GM03348 (cell line): ENCODE data around the gene CYTH1.
A peak's percentile ranks its signal among the peaks of the same experiment; 100 is the strongest.
"Not testable (repeated sequence)": the region's sequence is repeated elsewhere in the genome, so short reads cannot be mapped to it uniquely, and the experiment has no call there.

Experiments
- DNase-seq: peaks from one replicate; pipeline ENCODE4 v3.0.0; 2012; ENCODE audit warnings: low spot score

The CYTH1 gene

GRCh38 chr17:78788451-78788850 is 6.4 kb upstream of the CYTH1 start:
- DNase-seq, result no peak

GRCh38 chr17:78787444-78787843 is 5.4 kb upstream of the CYTH1 start:
- DNase-seq, result no peak

- no peak for DNase-seq
These were observed 3.6 kb upstream of the CYTH1 start for GRCh38 chr17:78785663-78786057.

GRCh38 chr17:78785011-78785662 is 3.1 kb upstream of the CYTH1 start:
- DNase-seq, result no peak

GRCh38 chr17:78784352-78784751 is 2.3 kb upstream of the CYTH1 start:
- DNase-seq, result no peak

GRCh38 chr17:78783711-78784324 is 1.7 kb upstream of the CYTH1 start:
- no peak for DNase-seq

- peak; percentile 48 for DNase-seq
These were observed 775 bp downstream of the CYTH1 start for GRCh38 chr17:78781104-78781892.

- DNase-seq, result no peak
These were observed 1.7 kb downstream of the CYTH1 start for GRCh38 chr17:78780335-78780734.

GRCh38 chr17:78779850-78780249 is 2.2 kb downstream of the CYTH1 start:
- no peak for DNase-seq

GRCh38 chr17:78779286-78779651 is 2.8 kb downstream of the CYTH1 start:
- DNase-seq, result not testable (repeated sequence)

GRCh38 chr17:78777881-78778280 is 4.2 kb downstream of the CYTH1 start:
- DNase-seq, result no peak

- no peak for DNase-seq
These were observed 7.0 kb downstream of the CYTH1 start for GRCh38 chr17:78774956-78775571.

GRCh38 chr17:78774453-78774852 is 7.6 kb downstream of the CYTH1 start:
- DNase-seq, result no peak

GRCh38 chr17:78771758-78772382 is 10.2 kb downstream of the CYTH1 start:
- no peak for DNase-seq

GRCh38 chr17:78769196-78769773 is 12.8 kb downstream of the CYTH1 start:
- DNase-seq, result no peak

GRCh38 chr17:78767806-78768205 is 14.3 kb downstream of the CYTH1 start:
- no peak for DNase-seq

GRCh38 chr17:78766743-78767294 is 15.3 kb downstream of the CYTH1 start:
- no peak for DNase-seq

- no peak for DNase-seq
These were observed 15.8 kb downstream of the CYTH1 start for GRCh38 chr17:78766225-78766624.

GRCh38 chr17:78765821-78766220 is 16.3 kb downstream of the CYTH1 start:
- DNase-seq, result no peak

GRCh38 chr17:78764871-78765270 is 17.2 kb downstream of the CYTH1 start:
- DNase-seq, result no peak

GRCh38 chr17:78763561-78763960 is 18.5 kb downstream of the CYTH1 start:
- DNase-seq, result peak; percentile 21
